IMR-90 (cell line): Measurements from ENCODE around the gene NEDD4L. TPM values are rescaled to one million over a fixed set of nuclear protein-coding genes. Genes with fewer than 3 reads are reported as not detected.

Experiments used
- ATAC-seq: fragments of 200-7000 bp; cut with Tn5 transposase; 2 replicates; pipeline ENCODE4 v1.9.1; 2020; ENCODE audit warnings: low read depth, mild to moderate bottlenecking, moderate library complexity
- BruUV-seq: library from RNA; stranded (reverse); fragments of 400-500 nt; replicated peaks from 2 replicates; lab custom pipeline; 2021; lab: Mats Ljungman, UMichigan
- CTCF ChIA-PET: fragments of 300-600 bp; formaldehyde crosslinking; extraction: SDS; loops from one replicate; lab custom pipeline; 2021; ENCODE audit warnings: antibody characterized with exemption; lab: Yijun Ruan, JAX
- POLR2A ChIA-PET: fragments of 300-600 bp; sonication (Branson Sonifier 250); formaldehyde crosslinking; loops from one replicate; lab custom pipeline; 2022; ENCODE audit warnings: antibody characterized with exemption; ENCODE audit not compliant: unreplicated experiment; lab: Charles Lee
- DNase-seq: peaks from one replicate; pipeline ENCODE4 v3.0.0; 2013
- H2AFZ ChIP-seq: replicated peaks from 2 replicates; pipeline ENCODE3; 2013; ENCODE audit warnings: low read length, mild to moderate bottlenecking; ENCODE audit not compliant: poor library complexity
- H2AK5ac ChIP-seq: 2 replicates; pipeline ENCODE4 v1.6.1; 2013; ENCODE audit warnings: low read depth, low read length, inconsistent platforms
- H2AK9ac ChIP-seq: replicated peaks from 2 replicates; pipeline ENCODE3; 2013; ENCODE audit warnings: mild to moderate bottlenecking, low read depth, low read length, moderate library complexity; ENCODE audit not compliant: poor library complexity
- H2BK120ac ChIP-seq: 2 replicates; pipeline ENCODE4 v1.6.1; 2013; ENCODE audit warnings: low read depth, low read length, inconsistent platforms
- H2BK15ac ChIP-seq: 3 replicates; pipeline ENCODE4 v1.6.1; 2013; ENCODE audit warnings: low read depth, low read length, inconsistent platforms
- H2BK20ac ChIP-seq: 2 replicates; pipeline ENCODE4 v1.6.1; 2013; ENCODE audit warnings: low read depth, mild to moderate bottlenecking, inconsistent platforms, low read length, moderate library complexity
- H2BK5ac ChIP-seq: 2 replicates; pipeline ENCODE4 v1.6.1; 2013; ENCODE audit warnings: mild to moderate bottlenecking, low read depth, low read length, inconsistent platforms; ENCODE audit not compliant: poor library complexity, severe bottlenecking
- H3K14ac ChIP-seq: replicated peaks from 2 replicates; pipeline ENCODE4 v1.6.1; 2013; ENCODE audit warnings: low read depth, low read length, inconsistent platforms
- H3K18ac ChIP-seq: 2 replicates; pipeline ENCODE4 v1.6.1; 2013; ENCODE audit warnings: low read depth, low read length, control low read depth
- H3K23ac ChIP-seq: 2 replicates; pipeline ENCODE4 v1.6.1; 2013; ENCODE audit warnings: low read depth, low read length, inconsistent platforms
- H3K27ac ChIP-seq: 2 replicates; pipeline ENCODE4 v1.5.1; 2013; ENCODE audit warnings: mild to moderate bottlenecking, control low read depth, low read length; ENCODE audit not compliant: insufficient read depth
- H3K27me3 ChIP-seq: 2 replicates; pipeline ENCODE4 v1.6.1; 2013; ENCODE audit warnings: low read length; ENCODE audit not compliant: control insufficient read depth, insufficient read depth
- H3K36me3 ChIP-seq: 2 replicates; pipeline ENCODE4 v1.6.1; 2013; ENCODE audit warnings: low read length, mixed read lengths; ENCODE audit not compliant: control insufficient read depth, insufficient read depth
- H3K4ac ChIP-seq: 2 replicates; pipeline ENCODE4 v1.6.1; 2013; ENCODE audit warnings: low read depth, low read length, inconsistent platforms
- H3K4me1 ChIP-seq: 2 replicates; pipeline ENCODE4 v1.6.1; 2013; ENCODE audit warnings: low read length, mixed read lengths; ENCODE audit not compliant: control insufficient read depth, insufficient read depth
- H3K4me2 ChIP-seq: 2 replicates; pipeline ENCODE4 v1.6.1; 2013; ENCODE audit warnings: low read depth, mild to moderate bottlenecking, control low read depth, low read length, moderate library complexity
- H3K4me3 ChIP-seq: 2 replicates; pipeline ENCODE4 v1.5.1; 2013; ENCODE audit warnings: low read depth, mild to moderate bottlenecking, control low read depth, low read length, moderate library complexity; ENCODE audit not compliant: insufficient read depth
- H3K56ac ChIP-seq: 2 replicates; pipeline ENCODE4 v1.6.1; 2013; ENCODE audit warnings: low read length, inconsistent platforms; ENCODE audit not compliant: insufficient read depth; ENCODE audit errors: extremely low read depth
- H3K79me1 ChIP-seq, 2 experiments: 2 replicates each; pipeline ENCODE4 v1.6.1; 2013; ENCODE audit warnings: low read length in 2 of 2, inconsistent platforms in 1 of 2, low read depth in 1 of 2
- H3K9ac ChIP-seq: 2 replicates; pipeline ENCODE4 v1.6.1; 2013; ENCODE audit warnings: low read depth, low read length, control low read depth
- H3K9me1 ChIP-seq: 2 replicates; pipeline ENCODE4 v1.6.1; 2013; ENCODE audit warnings: low read length, inconsistent platforms; ENCODE audit not compliant: insufficient read depth
- H3K9me3 ChIP-seq: 2 replicates; pipeline ENCODE4 v1.6.1; 2013; ENCODE audit warnings: low read length; ENCODE audit not compliant: control insufficient read depth, insufficient read depth
- H4K20me1 ChIP-seq: 2 replicates; pipeline ENCODE4 v1.6.1; 2013; ENCODE audit warnings: low read length, inconsistent platforms; ENCODE audit not compliant: insufficient read depth
- H4K5ac ChIP-seq: 2 replicates; pipeline ENCODE4 v1.6.1; 2013; ENCODE audit warnings: mild to moderate bottlenecking, low read depth, low read length, control low read depth
- H4K8ac ChIP-seq, 2 experiments: 2 replicates each; pipeline ENCODE4 v1.6.1; 2013; ENCODE audit warnings: low read depth in 2 of 2, low read length in 2 of 2, control low read depth in 1 of 2, inconsistent platforms in 1 of 2
- H4K91ac ChIP-seq: 2 replicates; pipeline ENCODE4 v1.6.1; 2013; ENCODE audit warnings: low read depth, low read length, inconsistent platforms; ENCODE audit not compliant: insufficient read depth
- USF2 ChIP-seq: fragments of 150-350 bp; IDR thresholded peaks from 2 replicates; pipeline ENCODE4 v1.6.1; 2017; ENCODE audit warnings: mild to moderate bottlenecking, antibody characterized with exemption, low read length, low read depth
- WGBS, 2 experiments: methylation state at CpG; one replicate each; pipeline versions ENCODE4 v1.1.5 to v1.1.7; 2013; ENCODE audit warnings: missing lambda C conversion rate in 2 of 2; ENCODE audit not compliant: insufficient read length in 1 of 2; ENCODE audit errors: extremely low coverage in 2 of 2; 5-methylcytosine and 5-hydroxymethylcytosine counted together
- dilution Hi-C: fragments of 300-500 bp; cut with HindIII; formaldehyde crosslinking; loops from one replicate; pipeline ENCODE4 v1.14.3; 2018; ENCODE audit warnings: low sequenced_read_pairs; ENCODE audit not compliant: unreplicated experiment
- in situ Hi-C: fragments of 300-500 bp; cut with MboI; formaldehyde crosslinking; loops from 3 replicates; pipeline ENCODE4 v1.14.3; 2019; ENCODE audit warnings: low sequenced_read_pairs, inconsistent platforms, mixed read lengths
- intact Hi-C: fragments of 100-400 bp; cut with micrococcal nuclease; formaldehyde crosslinking; loops from 2 replicates; pipeline ENCODE4 v1.10.0; 2022
- polyA plus RNA-seq, 3 experiments: library from polyadenylated mRNA; depleted of rRNA; stranded (reverse); fragments of >200 nt; gene quantifications; 2 replicates each; pipeline ENCODE4 v1.2.3, GENCODE V29; 2012; ENCODE audit warnings: low replicate concordance in 1 of 3
- total RNA-seq: library from RNA; depleted of rRNA; stranded (reverse); fragments of >200 nt; gene quantifications from 2 replicates; pipeline ENCODE4 v1.2.3, GENCODE V29; 2012

NEDD4L gene
- total and polyA plus RNA-seq, 2 of the 4 experiments (the other 2 are of a cell fraction), result 10.0 to 10.9 TPM

GRCh38 chr18:58172031-58172430 lies 128.0 kb downstream of the NEDD4L start:
- dilution Hi-C loops (no loop called here), in situ Hi-C loops (no loop called here), intact Hi-C loops (no loop called here)
- Histone ChIP-seq H2AK5ac (no peak overlapping the region), H3K56ac (no peak overlapping the region), H4K91ac (no peak overlapping the region), H3K4me2 (no peak overlapping the region), H3K9ac (no peak overlapping the region), H3K27ac (no peak overlapping the region), H3K36me3 (no peaks in the 10 kb centered on the region), H4K20me1 (no peaks in the 10 kb centered on the region), H3K23ac (no peak overlapping the region), H3K14ac (no peak overlapping the region), H3K9me1 (peaks cover 6% of the 10 kb centered on the region), H3K4me3 (no peak overlapping the region), H3K9me3 (no peaks in the 10 kb centered on the region), H4K5ac (no peak overlapping the region), H2BK5ac (no peak overlapping the region), H2AFZ (no peak overlapping the region), H3K4me1 (peaks cover 12% of the 10 kb centered on the region), H2AK9ac (no peak overlapping the region), H2BK120ac (no peak overlapping the region), H3K79me1 (no peaks in the 10 kb centered on the region), H3K18ac (no peak overlapping the region), H4K8ac (no peak overlapping the region), H2BK15ac (no peak overlapping the region), H2BK20ac (no peak overlapping the region), H3K4ac (no peak overlapping the region), H3K27me3 (peaks cover 3% of the 10 kb centered on the region)
- no peak for DNase-seq
- BruUV-seq, result no TSS peak
- no peak for TF ChIP-seq USF2
- POLR2A ChIA-PET, result no interaction called here
- CTCF ChIA-PET, result interaction anchor here (0.6 kb wide), 1 partner anchor 9 kb away, joined by 3 read pairs; no protein-coding TSS in a partner anchor
- 97% methylated on average over 5 of the region's 6 CpGs; no CpG with 5 or more reads in 1 of the 2 experiments for WGBS, 2 experiments
- ATAC-seq, result no peak
